Osteocyte (in vitro differentiated cells): ENCODE results near the gene SLC5A8. TPM values are rescaled to one million over a fixed set of nuclear protein-coding genes. Genes with fewer than 3 reads are reported as not detected.

Experiments used
- DNase-seq: peaks from one replicate; pipeline ENCODE4 v3.0.0; 2021; ENCODE audit warnings: mixed read lengths; ENCODE audit not compliant: unreplicated experiment; ENCODE audit errors: extremely low spot score
- H3K27ac Mint-ChIP-seq: one replicate; pipeline ENCODE4 v1.8.0; 2021; ENCODE audit warnings: mild to moderate bottlenecking, mixed read lengths; ENCODE audit not compliant: unreplicated experiment
- H3K27me3 Mint-ChIP-seq: one replicate; pipeline ENCODE4 v1.8.0; 2021; ENCODE audit warnings: mixed read lengths; ENCODE audit not compliant: unreplicated experiment
- H3K36me3 Mint-ChIP-seq: one replicate; pipeline ENCODE4 v1.8.0; 2021; ENCODE audit warnings: mixed read lengths; ENCODE audit not compliant: unreplicated experiment
- H3K4me1 Mint-ChIP-seq: one replicate; pipeline ENCODE4 v1.8.0; 2021; ENCODE audit warnings: mixed read lengths; ENCODE audit not compliant: unreplicated experiment
- H3K4me3 Mint-ChIP-seq: one replicate; pipeline ENCODE4 v1.8.0; 2021; ENCODE audit warnings: mild to moderate bottlenecking, moderate library complexity, mixed read lengths; ENCODE audit not compliant: unreplicated experiment
- H3K9me3 Mint-ChIP-seq: one replicate; pipeline ENCODE4 v1.8.0; 2021; ENCODE audit warnings: mixed read lengths; ENCODE audit not compliant: unreplicated experiment
- total RNA-seq: library from RNA; stranded (reverse); gene quantifications from 2 replicates; pipeline ENCODE4 v1.2.1, GENCODE V29; 2021
- TF ChIP-seq, protein P1 (sequence below): fragments of 200-600 bp; sonication (generic); IDR thresholded peaks from 2 replicates; pipeline ENCODE4 v1.5.0; 2021; ENCODE audit warnings: antibody characterized with exemption, mild to moderate bottlenecking, moderate library complexity

Gene SLC5A8
- total RNA-seq, 1 donor from 2014 or later = not detected

DNA sequence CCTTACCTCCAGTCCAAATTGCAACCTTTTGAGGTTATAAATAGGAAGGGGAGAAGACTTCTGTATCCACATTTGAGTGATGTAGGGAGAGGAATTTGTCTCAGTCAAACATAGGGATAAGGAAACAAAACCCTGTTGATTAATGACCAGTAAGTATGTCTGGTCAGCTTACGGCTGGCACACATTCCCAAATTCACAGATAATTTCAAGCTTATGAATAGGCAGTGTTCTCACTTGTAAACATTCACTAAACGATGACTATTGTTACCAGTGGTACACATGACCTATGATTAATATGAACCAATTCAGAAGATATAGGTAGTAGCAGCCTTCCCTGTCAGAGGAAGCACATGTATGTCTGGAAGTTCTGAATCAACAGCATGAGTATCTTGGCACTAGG, 33.0 kb upstream of the SLC5A8 start:
- Mint-ChIP-seq H3K4me1 (no peaks in the 10 kb centered on the region), H3K27ac (no peak overlapping the region), H3K36me3 (no peaks in the 10 kb centered on the region), H3K4me3 (no peak overlapping the region), H3K9me3 (no peaks in the 10 kb centered on the region), H3K27me3 (no peaks in the 10 kb centered on the region)
- TF ChIP-seq, protein P1, sequence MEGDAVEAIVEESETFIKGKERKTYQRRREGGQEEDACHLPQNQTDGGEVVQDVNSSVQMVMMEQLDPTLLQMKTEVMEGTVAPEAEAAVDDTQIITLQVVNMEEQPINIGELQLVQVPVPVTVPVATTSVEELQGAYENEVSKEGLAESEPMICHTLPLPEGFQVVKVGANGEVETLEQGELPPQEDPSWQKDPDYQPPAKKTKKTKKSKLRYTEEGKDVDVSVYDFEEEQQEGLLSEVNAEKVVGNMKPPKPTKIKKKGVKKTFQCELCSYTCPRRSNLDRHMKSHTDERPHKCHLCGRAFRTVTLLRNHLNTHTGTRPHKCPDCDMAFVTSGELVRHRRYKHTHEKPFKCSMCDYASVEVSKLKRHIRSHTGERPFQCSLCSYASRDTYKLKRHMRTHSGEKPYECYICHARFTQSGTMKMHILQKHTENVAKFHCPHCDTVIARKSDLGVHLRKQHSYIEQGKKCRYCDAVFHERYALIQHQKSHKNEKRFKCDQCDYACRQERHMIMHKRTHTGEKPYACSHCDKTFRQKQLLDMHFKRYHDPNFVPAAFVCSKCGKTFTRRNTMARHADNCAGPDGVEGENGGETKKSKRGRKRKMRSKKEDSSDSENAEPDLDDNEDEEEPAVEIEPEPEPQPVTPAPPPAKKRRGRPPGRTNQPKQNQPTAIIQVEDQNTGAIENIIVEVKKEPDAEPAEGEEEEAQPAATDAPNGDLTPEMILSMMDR = no peak
- DNase-seq = no peak

DNA sequence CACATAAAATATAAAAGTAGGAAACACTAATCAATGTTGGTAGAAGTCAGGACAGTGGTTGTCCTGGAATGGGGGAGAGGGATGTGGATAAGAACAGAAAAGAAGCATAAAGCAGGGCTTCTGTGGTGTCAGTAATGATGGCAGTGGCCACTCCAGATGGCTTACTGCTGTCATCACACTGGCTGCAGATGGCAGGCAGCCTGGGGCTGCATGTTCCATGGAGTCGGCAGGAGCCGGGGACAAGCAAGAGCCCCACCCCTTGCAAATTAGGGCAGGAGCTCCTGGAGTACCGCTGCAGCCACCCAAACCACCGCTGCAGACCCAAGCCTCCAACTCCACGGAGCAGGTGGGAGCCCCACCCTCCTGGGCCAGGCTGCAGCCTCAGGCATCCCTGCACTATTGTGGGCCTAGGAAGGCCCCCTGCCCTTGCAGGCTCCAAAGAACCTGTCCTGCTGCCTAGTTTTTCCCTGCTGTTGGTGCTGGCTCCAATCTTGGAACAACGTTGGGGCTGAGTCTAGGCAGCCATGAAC, 28.8 kb upstream of the SLC5A8 start:
- no peaks in the 10 kb centered on the region for H3K36me3 Mint-ChIP-seq
- TF ChIP-seq, protein P1 = no peak
- no peak for DNase-seq

DNA sequence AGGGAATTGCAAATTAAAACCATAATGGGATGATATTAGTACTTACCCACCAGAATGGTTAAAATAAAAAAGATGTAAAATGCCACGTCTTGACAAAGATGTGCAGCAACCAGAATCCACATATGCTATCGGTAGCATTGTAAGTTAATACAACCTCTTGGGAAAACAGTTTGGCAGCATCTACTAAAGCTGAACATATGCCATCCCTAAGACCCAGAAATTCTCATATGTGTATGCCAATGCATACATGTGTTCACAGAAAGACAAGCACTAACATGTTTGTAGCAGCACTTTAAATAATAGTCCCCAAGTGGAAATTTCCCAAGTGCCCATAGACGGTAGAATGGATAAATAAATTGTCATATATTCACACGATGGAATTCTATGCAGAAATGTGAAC, 28.3 kb upstream of the SLC5A8 start:
- H3K9me3 Mint-ChIP-seq = no peaks in the 10 kb centered on the region
- no peak for DNase-seq
- H3K4me3 Mint-ChIP-seq = no peak overlapping the region
- H3K27me3 Mint-ChIP-seq = no peaks in the 10 kb centered on the region
- no peaks in the 10 kb centered on the region for H3K36me3 Mint-ChIP-seq
- TF ChIP-seq, protein P1 = no peak
- no peaks in the 10 kb centered on the region for H3K4me1 Mint-ChIP-seq
- H3K27ac Mint-ChIP-seq = no peak overlapping the region

More for the DNA sequence above, 28.8 kb upstream of the SLC5A8 start:
- Mint-ChIP-seq H3K27me3 (no peaks in the 10 kb centered on the region), H3K9me3 (no peaks in the 10 kb centered on the region), H3K4me3 (no peak overlapping the region), H3K4me1 (no peaks in the 10 kb centered on the region), H3K27ac (no peak overlapping the region)

DNA sequence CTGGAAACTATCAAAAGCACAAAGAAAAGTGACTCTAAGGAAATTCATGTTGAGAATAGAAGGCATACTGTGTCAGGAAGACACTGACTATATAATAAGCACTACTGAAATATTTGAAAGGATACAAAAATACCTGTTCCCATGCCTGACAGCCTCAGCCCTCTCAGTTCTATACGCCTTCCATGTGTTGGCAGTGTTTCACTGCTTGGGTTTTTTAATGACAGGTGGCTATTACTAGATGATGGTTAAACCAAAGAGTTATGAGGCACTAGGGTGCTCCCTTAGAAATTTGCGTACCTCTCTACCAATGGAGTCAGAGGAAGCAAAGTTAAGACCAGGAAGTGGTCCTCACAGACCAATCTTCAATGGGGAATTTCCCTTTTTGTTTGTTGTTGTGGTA, 25.6 kb upstream of the SLC5A8 start:
- H3K36me3 Mint-ChIP-seq = no peaks in the 10 kb centered on the region
- DNase-seq = no peak
- H3K27ac Mint-ChIP-seq = no peak overlapping the region
- H3K4me1 Mint-ChIP-seq = no peaks in the 10 kb centered on the region
- no peaks in the 10 kb centered on the region for H3K9me3 Mint-ChIP-seq
- H3K4me3 Mint-ChIP-seq = no peak overlapping the region
- no peaks in the 10 kb centered on the region for H3K27me3 Mint-ChIP-seq
- TF ChIP-seq, protein P1 = no peak

DNA sequence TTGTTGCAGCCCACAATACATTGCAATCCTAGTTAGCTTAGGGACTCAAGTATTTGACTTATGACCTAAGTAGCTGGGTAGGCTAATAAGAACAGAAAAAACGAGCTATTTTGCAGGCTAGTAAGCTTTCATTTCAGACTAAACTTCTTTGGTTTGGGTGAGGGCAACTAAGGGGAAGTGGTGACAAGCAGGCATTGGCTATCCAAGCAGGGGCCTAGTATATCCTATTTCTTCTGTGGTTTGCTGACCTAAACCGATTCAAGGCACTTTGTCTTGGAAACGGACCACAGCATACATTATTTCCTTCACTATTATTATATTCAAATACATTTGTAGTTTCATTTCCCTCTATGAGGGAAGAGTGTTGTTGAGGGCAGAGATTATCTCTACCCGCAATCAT, 21.6 kb upstream of the SLC5A8 start:
- Mint-ChIP-seq H3K4me1 (no peaks in the 10 kb centered on the region), H3K4me3 (no peak overlapping the region), H3K36me3 (no peaks in the 10 kb centered on the region), H3K27ac (no peak overlapping the region), H3K9me3 (no peaks in the 10 kb centered on the region), H3K27me3 (no peaks in the 10 kb centered on the region)
- TF ChIP-seq, protein P1 = no peak
- no peak for DNase-seq
